ENCODE results near the gene KRT78. TPM values are rescaled to one million over a fixed set of nuclear protein-coding genes. Genes with fewer than 3 reads are reported as not detected.

The KRT78 gene
- total and polyA plus RNA-seq, 11 donors, result 0.14 TPM; not detected in 10

GRCh38 chr12:52849511-52849910 lies 717 bp upstream of the KRT78 start:
- no peak for DNase-seq
- ATAC-seq, result no peak
- H3K27ac ChIP-seq, result no peak overlapping the region
- TF ChIP-seq POLR2A (IDR thresholded peaks at IDR 0.05) (no peak), CTCF (IDR thresholded peaks at IDR 0.05) (no peak)
- no peaks in the 10 kb centered on the region for H3K9me3 ChIP-seq
- intact Hi-C loops (cut with DNase I), result no loop called here
- no peaks in the 10 kb centered on the region for H3K36me3 ChIP-seq
- WGBS, 4 donors, result 74 to 88% (median 84%) methylated on average over 3 to 6 of the region's 6 CpGs
- peaks cover 0 to 9% (median 0%) of the 10 kb centered on the region in 9 donors for H3K27me3 ChIP-seq
- no peak overlapping the region for H3K4me3 ChIP-seq
- no peaks in the 10 kb centered on the region for H3K4me1 ChIP-seq

GRCh38 chr12:52847335-52848102 lies 1.3 kb downstream of the KRT78 start:
- 80 to 82% (median 81%) methylated on average over 9 to 12 of the region's 12 CpGs for WGBS, 4 donors
- no peak for ATAC-seq

GRCh38 chr12:52846356-52846970 lies 2.3 kb downstream of the KRT78 start:
- peaks cover 0 to 9% (median 0%) of the 10 kb centered on the region in 9 donors for H3K27me3 ChIP-seq
- no peak overlapping the region for H3K4me3 ChIP-seq
- ATAC-seq, result no peak
- no peaks in the 10 kb centered on the region for H3K4me1 ChIP-seq
- WGBS, 4 donors, result 74 to 82% (median 80%) methylated on average over 8 of the region's 8 CpGs
- no peak for DNase-seq
- no peak overlapping the region for H3K27ac ChIP-seq
- no peak for TF ChIP-seq CTCF (IDR thresholded peaks at IDR 0.05)
- no peak for TF ChIP-seq POLR2A (IDR thresholded peaks at IDR 0.05)
- no peaks in the 10 kb centered on the region for H3K9me3 ChIP-seq
- H3K36me3 ChIP-seq, result no peaks in the 10 kb centered on the region
- intact Hi-C loops (cut with DNase I), result no loop called here

More at GRCh38 chr12:52847335-52848102, 1.3 kb downstream of the KRT78 start:
- H3K36me3 ChIP-seq, result no peaks in the 10 kb centered on the region
- H3K27me3 ChIP-seq, result peaks cover 0 to 9% (median 0%) of the 10 kb centered on the region in 9 donors
- H3K4me1 ChIP-seq, result no peaks in the 10 kb centered on the region
- TF ChIP-seq POLR2A (IDR thresholded peaks at IDR 0.05) (no peak), CTCF (IDR thresholded peaks at IDR 0.05) (no peak)
- no peaks in the 10 kb centered on the region for H3K9me3 ChIP-seq
- H3K4me3 ChIP-seq, result no peak overlapping the region
- intact Hi-C loops (cut with DNase I), result no loop called here
- H3K27ac ChIP-seq, result no peak overlapping the region
- no peak for DNase-seq

- H3K9me3 ChIP-seq, result no peaks in the 10 kb centered on the region
- DNase-seq (no peak), ATAC-seq (no peak)
- intact Hi-C loops (cut with DNase I), result no loop called here
- no peak overlapping the region for H3K27ac ChIP-seq
- TF ChIP-seq POLR2A (IDR thresholded peaks at IDR 0.05), result no peak
- TF ChIP-seq CTCF (IDR thresholded peaks at IDR 0.05), result no peak
- 32 to 91% (median 71%) methylated on average over 1 of the region's 1 CpG for WGBS, 4 donors
- H3K4me1 ChIP-seq, result no peaks in the 10 kb centered on the region
- H3K27me3 ChIP-seq, result peaks cover 0 to 7% (median 0%) of the 10 kb centered on the region in 9 donors
- H3K4me3 ChIP-seq, result no peak overlapping the region
- no peaks in the 10 kb centered on the region for H3K36me3 ChIP-seq
Measured at GRCh38 chr12:52845946-52846345, 2.8 kb downstream of the KRT78 start.

Data from heart left ventricle (tissue), 16 donors.